Esophagus mucosa (tissue), 1 donor: ENCODE measurements around the gene TCF4. TPM values are rescaled to one million over a fixed set of nuclear protein-coding genes. Genes with fewer than 3 reads are reported as not detected.

Experiments
- ATAC-seq: fragments of 200-7000 bp; cut with Tn5 transposase; one replicate; pipeline ENCODE4 v1.9.1; 2020
- total RNA-seq: library from RNA; stranded (reverse); gene quantifications from one replicate; pipeline ENCODE4 v1.2.4, GENCODE V29; 2023
- donor health status: DM: yes; HTN: yes; CAD: no.

Gene TCF4
- total RNA-seq = 25.1 TPM

- peak; percentile 22 for ATAC-seq
Measured at GRCh38 chr18:55588111-55588869, at the start of gene TCF4. TCF4 (minus strand) TSS chr18:55588192; CDS start chr18:55587116, 1,076 bp downstream.

- ATAC-seq = no peak
Measured at GRCh38 chr18:55637204-55637603, 49.2 kb upstream of the TCF4 start.

GRCh38 chr18:55635439-55635838 is 47.4 kb upstream of the TCF4 start:
- no peak for ATAC-seq

DNA sequence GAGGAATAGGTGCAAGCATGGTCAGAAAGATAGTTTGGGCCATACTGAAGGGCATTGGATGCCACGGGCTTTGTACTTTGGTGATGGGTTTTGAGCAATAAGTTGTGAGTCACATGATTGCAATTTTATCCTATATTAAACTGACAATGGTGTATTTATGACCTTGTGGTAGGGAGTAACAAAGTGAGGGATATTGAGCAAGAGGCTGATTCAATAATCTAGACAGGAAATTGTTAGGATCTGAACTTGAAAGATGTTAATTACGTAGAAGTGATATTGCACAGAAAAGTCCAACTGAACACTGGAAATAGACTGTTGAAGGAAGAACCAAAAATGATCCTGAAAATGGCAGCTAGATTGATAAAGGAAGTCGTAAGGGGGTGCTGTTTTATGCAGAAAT is 46.6 kb upstream of the TCF4 start:
- ATAC-seq = peak; percentile 81

- ATAC-seq = peak; percentile 98
Measured at GRCh38 chr18:55633032-55633431, 45.0 kb upstream of the TCF4 start.

- ATAC-seq = no peak
Measured at GRCh38 chr18:55629133-55629532, 41.1 kb upstream of the TCF4 start.

DNA sequence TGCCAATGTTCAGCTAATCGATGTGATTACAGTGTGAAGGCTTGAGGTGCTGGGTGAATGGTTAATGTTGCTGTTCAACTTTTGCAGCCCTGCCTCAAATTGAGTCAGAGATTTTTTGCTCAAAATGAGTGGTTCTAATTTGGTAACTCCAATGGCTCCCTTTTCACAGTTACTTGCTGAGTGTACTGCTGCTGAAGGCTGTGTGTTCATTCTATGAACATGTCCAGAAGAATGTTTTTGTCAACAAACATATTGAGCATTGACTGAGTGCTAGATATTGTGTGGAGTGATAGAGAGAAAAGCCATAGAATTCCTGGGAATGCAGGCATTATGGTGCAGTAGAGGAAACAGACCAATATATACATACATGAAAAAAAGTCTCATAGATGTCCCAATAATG is 39.0 kb upstream of the TCF4 start:
- ATAC-seq = no peak

DNA sequence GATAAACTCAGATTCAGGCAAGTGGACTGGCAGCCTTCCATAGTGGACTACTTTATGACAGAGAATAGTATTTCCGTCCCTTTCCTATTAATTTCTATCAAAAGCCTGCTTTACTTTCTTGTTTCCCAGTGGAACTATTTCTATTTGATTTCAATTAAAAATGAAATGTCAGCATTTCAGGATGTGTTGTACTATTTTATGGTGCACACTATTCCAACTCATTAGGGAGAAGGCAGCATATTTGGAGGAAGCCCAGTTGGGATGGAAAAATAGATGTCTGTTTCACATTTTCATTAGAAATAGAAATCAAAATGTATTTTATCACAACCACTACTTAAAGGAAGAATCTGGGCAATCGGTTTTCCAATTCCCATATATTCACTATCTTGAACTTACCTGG is 37.9 kb upstream of the TCF4 start:
- ATAC-seq = no peak

- ATAC-seq = no peak
Measured at GRCh38 chr18:55623626-55624025, 35.6 kb upstream of the TCF4 start.

DNA sequence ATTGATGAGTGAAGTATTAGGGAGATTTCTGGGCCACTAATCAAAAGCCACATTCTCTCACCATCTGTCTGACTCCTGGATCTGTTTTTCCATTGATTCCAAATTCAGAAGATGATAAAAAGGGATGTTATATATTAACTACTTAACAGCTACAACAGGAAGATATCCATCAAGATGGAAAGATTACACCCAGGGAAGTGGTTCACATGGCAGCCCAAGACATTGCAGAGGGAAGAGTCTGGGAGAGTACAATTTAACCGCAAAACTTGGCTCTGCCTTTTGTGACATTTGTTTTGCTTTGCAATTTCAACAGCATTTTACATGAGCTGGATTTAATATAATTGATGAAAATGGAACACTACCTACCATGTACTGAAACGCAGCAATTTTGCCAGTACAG is 22.5 kb upstream of the TCF4 start:
- no peak for ATAC-seq

DNA sequence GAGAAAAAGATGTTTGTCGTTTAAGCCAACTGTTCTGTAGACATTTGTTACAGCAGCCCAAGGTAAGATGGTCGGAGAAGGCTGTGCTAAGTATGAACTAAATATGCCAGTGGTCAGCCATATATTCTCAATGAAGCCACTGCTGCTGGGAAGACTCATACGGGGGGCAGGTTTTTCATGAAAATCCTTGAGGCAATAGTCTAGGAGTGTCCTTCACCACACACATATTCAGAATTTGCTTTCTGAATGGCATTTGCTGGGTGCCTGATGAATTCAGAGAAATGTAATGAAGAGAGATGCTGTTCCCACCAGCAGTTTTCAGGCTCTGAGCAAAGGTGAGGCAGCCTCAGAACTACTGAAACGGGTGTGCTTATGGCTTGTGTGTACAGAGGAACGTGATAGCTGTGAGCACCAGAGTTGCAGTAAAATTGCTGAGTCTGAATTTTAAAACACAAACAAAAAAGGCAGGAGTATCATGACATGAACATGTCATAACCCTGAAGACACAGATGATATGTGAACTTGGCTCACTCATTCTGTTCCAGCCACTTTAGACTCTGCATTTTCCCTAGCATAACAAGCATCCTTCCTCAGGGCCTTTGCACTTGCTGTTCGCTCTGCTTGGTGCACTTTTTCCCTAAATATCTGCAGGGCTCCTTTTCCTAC is 21.3 kb upstream of the TCF4 start:
- no peak for ATAC-seq

- no peak for ATAC-seq
Measured at GRCh38 chr18:55608497-55608896, 20.5 kb upstream of the TCF4 start.

- ATAC-seq = no peak
Measured at GRCh38 chr18:55607773-55608172, 19.8 kb upstream of the TCF4 start.

GRCh38 chr18:55605733-55606338 is 17.8 kb upstream of the TCF4 start:
- no peak for ATAC-seq

- no peak for ATAC-seq
Measured at GRCh38 chr18:55603775-55604174, 15.8 kb upstream of the TCF4 start.

DNA sequence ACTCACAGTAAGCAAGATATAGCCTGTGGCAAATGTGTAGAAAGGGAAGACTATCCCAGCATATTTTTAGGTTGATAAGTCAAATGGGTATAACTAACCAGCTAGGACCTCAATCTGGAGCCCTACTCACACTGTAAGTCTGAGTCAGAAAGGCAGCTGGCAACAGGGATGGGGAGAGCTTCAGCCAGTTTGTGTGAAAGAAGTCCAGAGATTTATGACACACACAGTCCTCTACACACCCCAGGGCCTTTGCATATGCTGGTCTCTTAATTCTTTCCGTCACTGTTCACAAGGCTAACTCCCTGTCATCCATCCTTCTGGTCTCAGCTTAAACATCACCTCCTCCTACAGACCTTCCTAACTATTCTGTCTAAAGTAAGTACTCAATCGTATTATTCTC is 5.9 kb upstream of the TCF4 start:
- ATAC-seq = no peak

DNA sequence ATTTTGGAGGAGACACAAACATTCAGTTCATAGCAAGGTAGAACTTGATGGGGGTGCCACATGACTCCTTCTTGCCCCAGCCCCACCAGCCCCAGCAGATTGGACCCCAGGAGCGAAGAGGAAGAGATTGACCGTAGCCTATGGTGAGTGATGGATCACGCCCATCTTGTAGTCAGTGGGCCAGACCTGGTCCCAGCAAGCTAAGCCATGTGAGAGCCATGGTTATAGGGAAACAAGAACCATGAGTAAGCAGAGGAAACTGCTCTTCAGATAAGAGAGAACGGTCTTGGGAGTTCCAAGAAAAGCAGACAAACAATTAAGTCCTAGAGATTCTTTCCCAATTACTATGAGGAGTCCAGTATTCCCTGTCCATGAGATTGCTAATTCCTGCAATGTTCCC is 4.6 kb upstream of the TCF4 start:
- ATAC-seq = no peak

GRCh38 chr18:55592106-55592505 is 4.1 kb upstream of the TCF4 start:
- ATAC-seq = no peak

DNA sequence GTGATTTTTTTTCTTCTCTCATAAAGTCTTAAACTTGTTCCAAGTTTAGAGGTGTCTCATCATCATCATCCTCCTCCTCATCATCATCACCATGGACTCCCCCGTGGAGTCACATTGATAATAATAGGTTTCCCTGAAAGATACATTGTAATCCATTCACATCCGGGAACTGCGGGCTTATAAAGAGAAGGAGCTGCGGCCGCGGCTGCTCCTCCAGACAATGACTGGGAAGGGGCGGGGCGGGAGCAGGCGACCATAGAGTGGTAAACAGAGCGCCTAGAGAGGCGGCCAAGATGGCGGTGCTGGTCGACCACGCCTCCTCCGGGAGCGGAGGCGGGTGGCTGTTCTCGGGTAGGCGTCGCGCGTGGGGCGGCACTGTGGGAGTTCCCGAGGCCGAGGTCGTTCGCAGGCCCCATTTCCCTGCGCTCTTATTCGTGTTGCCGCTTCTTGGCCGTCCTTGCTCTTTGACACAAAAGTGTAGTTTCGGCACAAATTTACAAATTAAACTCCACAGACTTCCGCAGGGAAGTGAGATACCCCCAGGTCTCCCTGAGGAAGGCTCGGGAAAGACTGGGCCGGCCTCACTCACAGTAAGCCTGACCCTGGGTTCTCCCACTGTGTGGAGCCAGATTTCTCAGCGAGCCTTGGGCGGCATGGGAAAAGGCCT is 1.8 kb upstream of the TCF4 start:
- peak; percentile 99 for ATAC-seq

GRCh38 chr18:55588870-55589595 is 1.0 kb upstream of the TCF4 start:
- no peak for ATAC-seq

- ATAC-seq = no peak
Measured at GRCh38 chr18:55587418-55588110, 428 bp downstream of the TCF4 start.
